ENCODE measurements around the gene ZDHHC14. TPM values are rescaled to one million over a fixed set of nuclear protein-coding genes. Genes with fewer than 3 reads are reported as not detected.
A peak's percentile ranks its signal among the peaks of the same experiment; 100 is the strongest.

Gene ZDHHC14
- total and polyA plus RNA-seq, 12 donors, result 7.7 to 31.2 (median 15.2) TPM

DNA sequence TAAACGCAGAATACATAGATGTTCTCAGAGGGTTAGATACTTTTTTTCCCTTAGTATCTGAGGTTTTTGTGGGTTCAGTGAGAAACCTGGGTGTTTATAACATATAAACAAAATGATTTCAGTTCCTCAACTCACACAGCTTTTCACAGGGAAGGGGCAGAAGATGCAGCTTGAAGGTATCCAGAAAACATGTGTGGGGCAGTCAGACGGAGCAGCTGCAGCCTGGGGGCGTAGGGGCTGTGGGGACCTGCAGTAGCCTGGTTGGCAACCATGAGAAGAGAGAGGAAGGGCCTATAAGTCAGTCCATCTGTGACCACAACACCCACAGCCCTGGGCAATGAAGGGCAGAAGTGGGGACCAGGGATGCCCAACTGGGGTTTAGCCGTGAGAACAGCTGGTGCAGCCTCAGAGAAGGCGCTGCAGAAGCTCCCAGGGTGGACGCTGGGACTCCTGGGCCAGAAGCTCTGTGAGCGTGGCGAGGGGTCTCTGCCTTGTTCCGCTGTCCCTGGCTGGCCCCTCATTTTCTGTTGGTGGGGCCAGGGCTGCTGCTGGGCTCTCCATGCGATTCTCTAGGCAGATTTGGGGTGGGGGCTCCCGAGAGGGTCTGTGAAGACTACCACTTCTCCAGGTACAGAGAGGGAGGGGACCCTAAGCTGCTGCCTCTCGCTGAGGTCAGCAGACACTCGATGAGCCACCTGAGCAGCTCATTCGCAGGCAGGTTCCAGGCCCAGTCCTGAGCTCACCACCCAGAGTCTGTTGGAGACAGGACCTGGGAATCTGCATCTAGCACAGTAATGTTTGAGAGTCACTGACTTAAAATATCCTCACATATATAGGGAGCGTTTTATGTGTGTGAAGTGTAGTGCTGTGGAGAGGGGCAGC is 181.2 kb downstream of the ZDHHC14 start:
- no peak overlapping the region for H3K27ac ChIP-seq
- no peak for DNase-seq
- TF ChIP-seq, protein P1, sequence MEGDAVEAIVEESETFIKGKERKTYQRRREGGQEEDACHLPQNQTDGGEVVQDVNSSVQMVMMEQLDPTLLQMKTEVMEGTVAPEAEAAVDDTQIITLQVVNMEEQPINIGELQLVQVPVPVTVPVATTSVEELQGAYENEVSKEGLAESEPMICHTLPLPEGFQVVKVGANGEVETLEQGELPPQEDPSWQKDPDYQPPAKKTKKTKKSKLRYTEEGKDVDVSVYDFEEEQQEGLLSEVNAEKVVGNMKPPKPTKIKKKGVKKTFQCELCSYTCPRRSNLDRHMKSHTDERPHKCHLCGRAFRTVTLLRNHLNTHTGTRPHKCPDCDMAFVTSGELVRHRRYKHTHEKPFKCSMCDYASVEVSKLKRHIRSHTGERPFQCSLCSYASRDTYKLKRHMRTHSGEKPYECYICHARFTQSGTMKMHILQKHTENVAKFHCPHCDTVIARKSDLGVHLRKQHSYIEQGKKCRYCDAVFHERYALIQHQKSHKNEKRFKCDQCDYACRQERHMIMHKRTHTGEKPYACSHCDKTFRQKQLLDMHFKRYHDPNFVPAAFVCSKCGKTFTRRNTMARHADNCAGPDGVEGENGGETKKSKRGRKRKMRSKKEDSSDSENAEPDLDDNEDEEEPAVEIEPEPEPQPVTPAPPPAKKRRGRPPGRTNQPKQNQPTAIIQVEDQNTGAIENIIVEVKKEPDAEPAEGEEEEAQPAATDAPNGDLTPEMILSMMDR (IDR thresholded peaks at IDR 0.05), result no peak
- no peaks in the 10 kb centered on the region for H3K27me3 ChIP-seq
- intact Hi-C loops (cut with DNase I), result loop anchor here in 1 of 10 donors (5.0 kb wide), 1 partner anchor 220 kb away; no protein-coding TSS in a partner anchor
- WGBS, 2 donors, result 96 to 97% methylated on average over 15 of the region's 15 CpGs
- ATAC-seq, result no peak
- peaks cover 0 to 13% (median 0%) of the 10 kb centered on the region in 9 donors for H3K36me3 ChIP-seq
- peaks cover 0 to 4% (median 0%) of the 10 kb centered on the region in 9 donors for H3K4me1 ChIP-seq
- no peak overlapping the region for H3K4me3 ChIP-seq
- no peaks in the 10 kb centered on the region for H3K9me3 ChIP-seq

DNA sequence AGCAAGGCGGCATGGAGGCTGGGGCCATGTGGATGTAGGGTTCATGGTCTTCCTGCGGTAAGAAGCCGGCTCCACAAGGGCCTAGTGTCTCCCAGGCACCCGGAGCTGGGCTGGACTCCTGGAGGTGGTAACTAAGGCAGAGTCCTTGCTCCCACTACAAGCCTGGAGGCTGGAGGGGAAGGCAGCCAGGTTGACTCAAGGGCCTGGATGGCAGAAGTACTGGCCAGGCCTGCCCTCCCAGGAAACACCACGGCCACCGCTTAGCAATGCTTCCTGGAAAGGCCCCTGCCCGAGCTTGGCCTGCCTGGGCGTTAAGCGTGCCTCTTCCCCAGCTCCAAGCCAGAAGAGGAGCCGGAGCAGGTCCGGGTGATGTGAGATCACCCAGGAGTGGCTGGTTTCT is 182.0 kb downstream of the ZDHHC14 start:
- peak in 1 of 8 donors; percentile 36 for ATAC-seq
- Histone ChIP-seq H3K36me3 (peaks cover 0 to 13% (median 0%) of the 10 kb centered on the region in 9 donors), H3K4me3 (no peak overlapping the region), H3K27me3 (no peaks in the 10 kb centered on the region), H3K4me1 (peaks cover 0 to 4% (median 0%) of the 10 kb centered on the region in 9 donors), H3K9me3 (no peaks in the 10 kb centered on the region), H3K27ac (no peak overlapping the region)
- TF ChIP-seq, protein P1 (IDR thresholded peaks at IDR 0.05), result no peak
- DNase-seq, result no peak
- intact Hi-C loops (cut with DNase I), result loop anchor here in 1 of 10 donors (5.0 kb wide), 1 partner anchor 219 kb away; no protein-coding TSS in a partner anchor
- WGBS, 2 donors, result 86 to 91% methylated on average over 11 of the region's 11 CpGs

DNA sequence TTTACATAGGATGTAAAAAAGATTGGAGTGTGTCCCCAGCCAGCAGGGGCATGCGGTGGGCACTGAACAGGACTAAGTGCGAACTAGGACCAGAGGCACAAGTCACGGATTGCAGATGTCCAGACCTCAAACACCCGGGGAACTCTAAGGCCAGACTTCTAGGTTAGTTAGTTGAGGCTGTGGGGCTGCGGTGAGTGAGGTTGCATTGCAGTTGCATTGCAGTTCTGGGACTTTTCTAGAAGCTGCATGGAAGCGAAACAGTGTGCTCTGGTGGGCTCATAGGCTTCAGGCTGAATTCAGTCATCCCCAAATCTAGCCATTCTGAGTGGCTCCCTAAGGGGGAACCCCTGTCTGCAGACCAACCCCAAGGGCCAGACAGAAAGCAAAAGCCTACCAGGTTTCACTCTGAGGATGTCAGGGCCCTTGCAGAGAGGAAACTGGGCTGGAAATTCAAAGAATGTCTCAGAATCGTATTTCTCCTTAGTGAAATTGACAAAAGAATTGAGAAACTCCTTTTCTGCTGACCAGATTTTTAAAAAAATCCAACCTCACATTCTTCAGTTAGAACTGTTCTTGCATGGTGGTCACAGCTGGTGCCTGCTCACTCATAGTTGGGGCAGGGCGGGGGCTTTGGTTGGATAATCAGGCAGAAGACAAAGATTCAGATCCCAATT is 182.8 kb downstream of the ZDHHC14 start:
- 95% methylated on average over 8 of the region's 8 CpGs for WGBS, 2 donors
- H3K4me1 ChIP-seq, result peaks cover 0 to 4% (median 0%) of the 10 kb centered on the region in 9 donors
- H3K27me3 ChIP-seq, result no peaks in the 10 kb centered on the region
- no peak for ATAC-seq
- intact Hi-C loops (cut with DNase I), result loop anchor here in 1 of 10 donors (5.0 kb wide), 1 partner anchor 219 kb away; no protein-coding TSS in a partner anchor
- TF ChIP-seq, protein P1 (IDR thresholded peaks at IDR 0.05), result no peak
- H3K9me3 ChIP-seq, result peaks cover 0 to 7% (median 0%) of the 10 kb centered on the region in 11 donors
- no peak for DNase-seq
- H3K36me3 ChIP-seq, result peaks cover 0 to 13% (median 0%) of the 10 kb centered on the region in 9 donors
- no peak overlapping the region for H3K27ac ChIP-seq
- H3K4me3 ChIP-seq, result no peak overlapping the region

DNA sequence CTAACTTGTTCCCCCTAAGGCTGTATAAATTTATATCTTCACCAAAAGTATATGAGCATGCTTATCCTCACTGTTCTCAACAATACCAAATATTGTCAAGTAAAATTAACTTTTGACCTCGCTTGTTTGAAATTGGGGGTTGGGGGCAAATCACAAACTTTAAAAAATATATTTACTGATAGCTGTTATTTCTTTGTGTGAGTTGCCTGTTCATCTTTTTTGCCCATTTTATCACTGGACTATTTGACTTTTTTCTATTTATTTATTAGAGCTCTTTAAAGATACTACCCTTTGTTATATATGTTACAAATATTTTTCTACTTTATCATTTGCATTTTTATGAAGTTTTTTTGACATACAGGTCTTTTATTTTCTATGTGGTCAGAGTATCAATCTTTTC is 187.7 kb downstream of the ZDHHC14 start:
- Histone ChIP-seq H3K9me3 (peaks cover 0 to 7% (median 0%) of the 10 kb centered on the region in 11 donors), H3K4me1 (peaks cover 0 to 4% (median 0%) of the 10 kb centered on the region in 9 donors), H3K36me3 (no peaks in the 10 kb centered on the region), H3K4me3 (no peak overlapping the region), H3K27ac (no peak overlapping the region), H3K27me3 (no peaks in the 10 kb centered on the region)
- TF ChIP-seq, protein P1 (IDR thresholded peaks at IDR 0.05), result no peak
- no peak for DNase-seq
- intact Hi-C loops (cut with DNase I), result no loop called here
- WGBS, 2 donors, result 99 to 100% methylated on average over 1 of the region's 1 CpG
- no peak for ATAC-seq

Measured in heart right ventricle (tissue), 16 donors.